ENCODE results near the gene MPDU1.

The MPDU1 gene

DNA sequence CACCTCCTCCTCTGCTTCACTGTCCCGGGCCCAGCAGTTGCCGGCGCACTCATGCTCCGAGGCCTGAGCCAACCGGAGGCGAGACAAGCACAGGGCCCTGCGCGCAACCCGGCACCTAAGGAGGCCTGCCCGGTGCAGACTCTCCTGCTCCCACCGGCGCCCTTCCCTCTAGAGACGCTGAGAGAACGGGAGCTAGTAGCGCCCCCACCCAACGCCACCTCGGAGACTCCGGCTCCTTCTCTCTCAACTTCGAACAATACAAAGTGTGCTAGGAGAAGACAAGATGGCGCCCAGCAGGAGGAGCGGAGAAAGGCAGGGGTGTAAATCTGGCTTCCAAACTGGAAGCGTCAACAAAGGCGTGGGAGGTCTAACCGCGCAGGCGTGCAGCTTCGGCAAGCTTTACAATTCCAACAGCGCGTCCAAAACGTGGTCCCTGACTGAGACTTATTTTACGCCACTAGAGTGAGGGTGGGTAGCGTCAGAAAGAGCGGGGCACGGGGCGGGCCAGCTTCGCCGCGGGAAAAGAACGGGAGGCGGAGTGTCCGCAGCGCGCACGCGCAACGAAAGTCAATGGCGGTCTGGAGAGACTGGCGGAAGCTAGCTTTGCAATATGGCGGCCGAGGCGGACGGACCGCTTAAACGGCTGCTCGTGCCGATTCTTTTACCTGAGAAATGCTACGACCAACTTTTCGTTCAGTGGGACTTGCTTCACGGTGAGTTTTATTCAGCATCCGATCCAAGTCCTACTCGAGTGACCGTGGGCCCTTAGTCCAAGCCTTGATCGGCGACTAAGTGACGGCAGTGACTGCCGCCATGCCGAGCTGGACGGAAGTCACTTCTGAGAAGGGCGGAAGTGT, at the start of gene MPDU1:
Gene MPDU1, plus strand, starts transcription at position 600 of the 857 bp plus-strand sequence. Its CDS starts 11 bp downstream, at position 611.
- DNase-seq: peak; percentile 97

DNA sequence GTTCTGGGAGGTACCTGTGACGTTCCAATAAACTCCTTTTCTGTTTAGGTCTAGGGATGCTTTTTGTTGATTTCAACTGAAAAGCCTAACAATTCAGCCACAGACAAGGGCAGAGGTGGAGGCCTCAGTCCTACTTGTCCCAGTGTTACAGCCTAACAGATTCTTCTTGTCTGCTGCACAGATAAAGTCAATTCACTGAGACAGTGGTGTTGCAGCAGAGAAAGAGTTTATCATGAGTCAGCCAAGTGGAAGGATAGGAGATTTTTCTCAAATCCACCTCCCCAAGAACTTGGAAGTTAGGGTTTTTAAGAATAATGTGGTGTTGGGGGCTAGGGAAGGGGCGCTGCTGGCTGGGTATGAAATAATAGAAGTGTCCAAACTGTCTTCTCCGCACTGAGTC, 45.6 kb upstream of the MPDU1 start:
- no peak for DNase-seq

DNA sequence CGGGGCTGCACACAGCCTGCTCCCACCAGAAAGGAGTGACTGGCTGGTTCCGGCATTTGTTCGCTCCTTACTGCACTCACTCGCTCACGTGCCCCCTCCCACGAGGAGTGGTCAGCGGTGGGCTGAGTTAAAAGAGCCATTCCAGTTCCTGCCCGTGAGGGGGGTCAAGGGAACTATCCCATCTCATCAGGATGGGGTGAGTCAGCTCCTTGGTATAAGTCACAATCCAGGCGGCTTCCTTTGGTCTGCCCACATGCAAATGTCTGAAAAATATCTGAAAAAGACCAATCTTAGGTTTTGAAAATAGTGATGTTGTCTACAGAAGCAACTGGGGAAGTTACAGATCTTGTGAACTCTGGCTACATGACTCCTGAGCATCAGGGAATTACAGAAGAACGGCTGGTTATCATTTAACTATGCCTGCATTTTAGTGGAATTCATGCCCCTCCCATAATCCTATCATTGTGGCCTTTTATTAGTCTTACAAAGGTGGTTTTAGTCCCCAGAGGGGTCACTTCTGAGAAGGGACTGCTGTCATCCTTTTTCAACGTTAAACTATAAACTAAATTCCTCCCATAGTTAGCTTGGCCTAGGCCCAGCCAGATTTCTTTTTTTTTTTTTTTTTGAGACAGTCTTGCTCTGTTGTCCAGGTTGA, 44.6 kb upstream of the MPDU1 start:
- DNase-seq: no peak

DNA sequence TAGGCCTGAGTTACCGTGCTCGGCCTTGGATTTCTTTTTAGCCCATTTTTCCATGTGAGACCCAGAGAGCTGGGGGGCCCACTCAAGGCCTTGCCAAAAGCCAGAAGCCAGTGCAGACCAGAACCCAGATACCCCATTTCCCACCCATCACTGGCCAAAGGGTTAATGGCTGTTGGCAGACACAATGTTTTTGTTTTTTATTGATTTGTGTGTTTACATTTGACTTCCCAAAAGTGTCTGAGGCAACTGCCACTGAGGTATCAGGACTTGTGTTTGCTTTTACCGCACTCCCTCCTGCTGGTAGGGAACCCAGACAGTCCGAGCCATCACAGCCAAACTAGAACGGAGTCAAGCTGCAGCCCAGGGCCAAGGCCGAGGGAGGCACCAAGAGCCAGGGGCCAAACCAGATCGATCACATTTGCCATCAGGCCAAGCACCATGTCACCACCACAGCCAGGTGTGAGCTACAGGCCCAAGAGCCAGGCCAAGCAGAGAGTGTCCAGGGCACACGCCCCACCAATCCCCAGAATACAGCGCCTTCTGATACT, 42.5 kb upstream of the MPDU1 start:
- no peak for DNase-seq

DNA sequence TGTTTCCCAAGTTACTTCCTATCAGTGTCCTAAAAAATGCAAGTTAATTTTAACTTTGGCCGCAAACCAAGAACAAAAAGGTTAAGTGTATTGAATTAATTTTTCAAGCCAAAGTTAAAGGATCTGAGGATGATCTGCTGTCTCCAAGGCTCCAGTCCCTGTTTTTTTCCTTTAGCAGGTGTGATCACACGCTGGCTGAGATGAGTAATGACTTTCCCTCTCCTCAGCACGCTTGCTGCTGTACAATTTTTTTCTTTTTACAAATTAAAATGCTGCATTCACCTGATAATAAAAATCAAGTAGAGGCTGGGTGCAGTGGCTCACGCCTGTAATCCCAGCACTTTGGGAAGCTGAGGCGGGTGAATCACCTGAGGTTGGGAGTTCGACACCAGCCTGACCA, 38.7 kb upstream of the MPDU1 start:
- DNase-seq: no peak

DNA sequence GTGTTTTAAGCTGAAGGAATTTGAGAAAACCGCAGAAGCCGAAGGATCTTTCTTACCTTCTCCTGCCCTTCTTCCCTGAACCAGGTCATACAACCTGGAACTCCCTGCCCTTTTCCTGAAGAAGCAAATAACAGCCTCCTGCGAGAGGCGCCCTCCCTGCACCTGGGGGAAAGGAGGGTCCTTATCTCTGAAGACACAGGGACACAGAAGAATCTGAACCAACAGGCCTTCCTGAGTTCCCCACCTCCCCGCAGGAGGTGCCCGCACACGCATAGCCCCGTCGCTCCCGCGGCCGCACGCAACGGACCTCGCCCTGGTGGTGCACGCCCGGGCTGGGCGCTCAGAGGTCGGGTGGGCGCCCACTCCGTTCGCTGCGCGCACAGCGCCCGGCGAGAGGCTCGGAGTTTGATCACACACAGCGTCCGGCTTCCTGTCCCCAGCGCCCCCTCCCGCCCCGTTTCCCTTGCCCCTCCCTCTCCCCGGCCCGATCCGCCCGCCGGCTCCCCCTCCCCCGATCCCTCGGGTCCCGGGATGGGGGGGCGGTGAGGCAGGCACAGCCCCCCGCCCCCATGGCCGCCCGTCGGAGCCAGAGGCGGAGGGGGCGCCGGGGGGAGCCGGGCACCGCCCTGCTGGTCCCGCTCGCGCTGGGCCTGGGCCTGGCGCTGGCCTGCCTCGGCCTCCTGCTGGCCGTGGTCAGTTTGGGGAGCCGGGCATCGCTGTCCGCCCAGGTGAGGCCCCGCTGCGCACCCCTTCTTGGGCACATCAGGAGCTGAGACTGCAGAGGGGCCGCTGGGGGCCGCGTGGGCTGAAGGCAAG, 34.9 kb upstream of the MPDU1 start, which contains the start of gene TNFSF12:
Gene TNFSF12, plus strand, starts transcription at position 474 of the 816 bp plus-strand sequence. Its CDS starts 96 bp downstream, at position 570.
- DNase-seq: peak; percentile 64

DNA sequence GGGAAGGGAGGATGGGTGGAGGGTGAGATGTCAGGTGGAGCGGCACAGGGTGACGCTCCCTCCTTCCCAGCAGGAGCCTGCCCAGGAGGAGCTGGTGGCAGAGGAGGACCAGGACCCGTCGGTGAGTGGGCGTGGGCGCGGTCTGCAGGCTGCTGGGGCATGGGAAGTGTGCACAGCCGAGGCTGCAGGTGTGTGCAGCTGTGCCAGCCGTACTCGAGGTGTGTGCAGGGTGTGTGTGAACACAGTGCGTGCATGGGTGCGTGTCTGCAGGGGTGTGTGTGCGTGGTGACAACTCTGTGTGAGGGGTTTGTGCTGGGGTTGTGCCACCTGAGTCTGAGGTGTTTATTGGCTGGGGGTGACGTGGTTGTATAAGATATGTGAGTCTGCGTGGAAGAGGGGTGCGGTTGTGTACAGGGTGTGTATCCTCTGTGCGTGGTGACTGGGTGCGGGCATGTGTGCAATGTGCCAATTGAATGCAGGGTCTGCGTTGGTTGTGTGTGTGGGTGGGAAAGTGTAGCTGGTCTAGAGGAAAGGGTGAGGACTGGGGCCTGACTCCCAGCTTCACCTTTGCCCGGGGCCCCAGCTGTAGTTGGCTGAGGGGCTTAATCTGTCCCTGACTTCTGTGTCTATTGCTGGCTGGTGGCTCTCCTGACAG, 34.1 kb upstream of the MPDU1 start:
- peak; percentile 53 for DNase-seq

DNA sequence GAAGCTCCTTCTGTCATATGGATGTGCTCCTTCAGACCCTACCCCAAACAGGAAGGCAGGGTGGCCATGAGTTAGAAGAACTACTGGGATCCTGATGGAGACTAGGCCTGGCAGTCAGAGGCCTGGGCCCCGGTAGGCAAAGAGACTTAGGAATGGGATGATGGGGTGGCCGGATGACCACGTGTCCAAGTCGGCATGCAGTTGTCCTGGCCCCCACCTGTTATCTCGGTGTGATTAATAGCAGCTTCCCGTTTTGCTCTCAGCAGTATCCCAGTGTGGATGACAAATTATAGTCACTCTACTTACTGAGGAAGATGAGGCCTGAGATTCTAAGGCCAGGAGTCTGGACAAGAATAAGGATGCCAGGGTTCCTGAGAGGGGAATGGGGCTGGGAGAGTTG, 33.3 kb upstream of the MPDU1 start:
- DNase-seq: no peak

DNA sequence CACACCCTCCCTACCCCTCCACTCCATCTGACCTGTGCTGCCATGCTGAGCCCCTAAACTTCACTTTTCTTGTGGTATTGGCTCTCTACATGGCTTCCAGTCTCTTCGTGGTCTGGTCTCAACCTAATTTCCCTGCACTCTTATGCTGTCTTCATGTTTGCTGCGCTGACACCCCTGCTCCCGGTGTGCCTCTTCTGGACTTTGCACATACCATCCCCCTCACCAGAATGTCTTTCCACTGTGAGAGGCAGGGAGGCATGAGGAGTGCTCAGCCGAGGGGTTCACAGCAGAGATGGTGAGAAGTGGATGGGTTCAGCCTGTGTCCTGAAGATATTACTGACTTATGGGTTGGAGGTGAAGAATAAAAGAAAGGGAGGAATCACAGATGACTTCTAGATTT, 32.3 kb upstream of the MPDU1 start:
- no peak for DNase-seq

DNA sequence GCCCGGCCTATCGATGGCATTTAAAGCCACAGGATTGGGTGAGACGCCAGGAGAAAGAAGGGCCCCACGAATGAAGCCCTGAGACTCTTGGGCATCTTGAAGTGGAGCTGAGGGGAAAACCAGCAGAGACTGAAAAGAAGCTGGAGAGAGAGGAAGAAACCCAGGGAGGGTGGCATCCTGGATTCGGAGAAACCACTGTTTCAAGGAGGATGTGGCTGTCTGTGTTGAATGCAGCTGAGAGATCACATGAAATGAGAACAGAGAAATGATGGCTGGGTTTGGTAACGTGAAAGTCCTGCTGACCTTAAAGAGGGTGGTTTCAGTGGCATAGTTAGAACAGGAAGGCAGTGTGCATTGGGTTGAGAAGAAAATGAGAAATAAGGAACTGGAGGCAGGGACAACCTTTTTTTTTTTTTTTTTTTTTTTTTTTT, 31.0 kb upstream of the MPDU1 start:
- peak; percentile 65 for DNase-seq

DNA sequence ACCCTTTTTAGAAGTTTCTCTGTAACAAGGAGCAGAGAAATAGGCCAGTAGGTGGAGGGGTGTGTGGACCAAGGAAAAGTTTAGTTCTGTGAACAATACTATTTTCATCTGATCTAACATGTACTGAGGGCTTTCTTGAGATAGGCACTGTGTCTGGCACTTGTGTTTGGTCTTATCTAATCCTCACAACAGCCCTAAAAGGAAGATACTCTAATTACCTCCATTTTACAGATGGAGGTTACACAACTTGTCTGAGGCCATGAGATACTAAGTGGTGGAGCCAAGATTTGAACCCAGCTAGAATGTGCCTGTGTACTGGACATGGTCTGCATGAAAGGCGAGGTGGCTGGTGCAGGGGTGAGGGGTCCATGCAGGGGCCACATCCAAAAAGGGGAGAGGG, 30.3 kb upstream of the MPDU1 start:
- no peak for DNase-seq

DNA sequence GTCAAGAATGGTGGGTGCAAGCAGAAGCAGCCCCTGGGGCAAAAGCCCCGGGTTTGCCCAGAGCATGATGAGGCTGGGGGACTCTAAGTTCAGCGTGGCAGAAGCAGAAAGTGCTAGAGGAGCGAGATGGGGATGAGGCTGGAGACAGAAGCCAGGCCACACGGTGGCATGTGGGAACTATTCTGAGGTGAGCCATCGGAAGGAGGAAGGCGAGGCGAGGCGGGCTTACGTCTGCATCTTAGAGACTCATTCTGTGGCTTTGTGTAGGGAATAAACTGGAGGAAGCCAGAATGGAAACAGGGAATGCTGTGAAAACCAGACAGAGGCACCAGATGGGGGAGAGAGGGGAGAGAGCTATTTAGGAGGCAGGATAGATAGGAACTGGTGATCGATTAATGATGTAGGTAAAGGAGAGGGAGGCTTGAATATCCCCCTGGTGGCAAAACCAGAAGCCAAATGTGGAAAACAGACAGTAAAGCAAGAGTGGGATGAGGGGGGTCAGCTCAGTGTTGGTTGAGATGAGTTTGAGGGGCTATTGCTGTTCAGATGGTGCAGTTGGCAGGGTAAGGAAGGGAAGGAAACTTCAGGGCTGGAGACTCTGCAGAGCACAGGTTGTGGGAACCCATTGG, 28.2 kb upstream of the MPDU1 start:
- no peak for DNase-seq

DNA sequence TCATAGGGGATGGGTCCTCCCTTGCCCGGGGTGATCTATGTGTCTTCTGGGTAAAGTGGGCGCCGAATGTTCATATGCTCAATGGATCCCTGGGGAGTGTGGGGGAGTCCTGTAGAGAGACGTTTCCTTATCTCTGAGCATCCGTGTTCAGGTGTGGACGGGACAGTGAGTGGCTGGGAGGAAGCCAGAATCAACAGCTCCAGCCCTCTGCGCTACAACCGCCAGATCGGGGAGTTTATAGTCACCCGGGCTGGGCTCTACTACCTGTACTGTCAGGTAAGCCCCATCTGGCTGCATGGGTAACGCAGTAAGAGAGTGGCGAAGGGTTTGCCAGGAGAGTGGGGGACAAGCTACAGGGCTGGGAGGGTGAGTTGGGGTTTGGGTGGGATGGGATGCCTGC, 27.0 kb upstream of the MPDU1 start:
- no peak for DNase-seq

DNA sequence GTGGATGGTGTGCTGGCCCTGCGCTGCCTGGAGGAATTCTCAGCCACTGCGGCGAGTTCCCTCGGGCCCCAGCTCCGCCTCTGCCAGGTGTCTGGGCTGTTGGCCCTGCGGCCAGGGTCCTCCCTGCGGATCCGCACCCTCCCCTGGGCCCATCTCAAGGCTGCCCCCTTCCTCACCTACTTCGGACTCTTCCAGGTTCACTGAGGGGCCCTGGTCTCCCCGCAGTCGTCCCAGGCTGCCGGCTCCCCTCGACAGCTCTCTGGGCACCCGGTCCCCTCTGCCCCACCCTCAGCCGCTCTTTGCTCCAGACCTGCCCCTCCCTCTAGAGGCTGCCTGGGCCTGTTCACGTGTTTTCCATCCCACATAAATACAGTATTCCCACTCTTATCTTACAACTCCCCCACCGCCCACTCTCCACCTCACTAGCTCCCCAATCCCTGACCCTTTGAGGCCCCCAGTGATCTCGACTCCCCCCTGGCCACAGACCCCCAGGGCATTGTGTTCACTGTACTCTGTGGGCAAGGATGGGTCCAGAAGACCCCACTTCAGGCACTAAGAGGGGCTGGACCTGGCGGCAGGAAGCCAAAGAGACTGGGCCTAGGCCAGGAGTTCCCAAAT, 26.4 kb upstream of the MPDU1 start:
- DNase-seq: no peak

DNA sequence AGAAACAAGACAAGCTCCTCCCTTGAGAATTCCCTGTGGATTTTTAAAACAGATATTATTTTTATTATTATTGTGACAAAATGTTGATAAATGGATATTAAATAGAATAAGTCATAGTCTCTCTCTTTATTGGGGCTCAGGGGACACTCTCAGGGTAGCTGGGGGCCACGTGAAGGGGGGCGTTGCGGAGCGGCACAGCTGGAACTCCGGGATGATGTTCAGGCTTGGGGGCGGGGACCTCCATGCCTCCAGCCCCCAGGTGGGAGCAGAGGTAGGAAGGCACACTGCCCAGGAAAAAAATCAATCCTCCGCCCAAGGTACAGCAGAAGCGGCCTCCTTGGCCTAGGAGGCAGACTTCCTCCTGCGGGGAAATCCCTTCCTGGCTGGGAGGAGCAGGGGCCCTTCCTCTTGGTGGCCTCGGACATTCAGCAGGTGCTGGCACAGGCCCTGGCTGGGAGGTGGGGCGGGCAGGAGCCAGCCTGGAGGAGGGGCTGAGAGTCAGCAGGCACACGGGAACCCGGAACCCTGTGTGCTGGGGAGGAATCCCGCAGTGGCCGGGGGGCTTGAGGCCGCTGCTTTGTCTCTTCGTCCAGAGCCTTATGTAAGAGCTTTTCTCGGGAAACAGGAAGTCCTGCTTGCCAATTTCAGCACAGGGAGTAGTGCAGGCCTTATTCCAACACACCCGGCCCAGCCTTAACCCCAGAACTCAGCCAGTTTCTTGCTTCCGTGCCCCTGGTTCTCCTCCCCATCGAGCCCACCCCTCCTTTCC, 25.7 kb upstream of the MPDU1 start:
- peak; percentile 31 for DNase-seq

DNA sequence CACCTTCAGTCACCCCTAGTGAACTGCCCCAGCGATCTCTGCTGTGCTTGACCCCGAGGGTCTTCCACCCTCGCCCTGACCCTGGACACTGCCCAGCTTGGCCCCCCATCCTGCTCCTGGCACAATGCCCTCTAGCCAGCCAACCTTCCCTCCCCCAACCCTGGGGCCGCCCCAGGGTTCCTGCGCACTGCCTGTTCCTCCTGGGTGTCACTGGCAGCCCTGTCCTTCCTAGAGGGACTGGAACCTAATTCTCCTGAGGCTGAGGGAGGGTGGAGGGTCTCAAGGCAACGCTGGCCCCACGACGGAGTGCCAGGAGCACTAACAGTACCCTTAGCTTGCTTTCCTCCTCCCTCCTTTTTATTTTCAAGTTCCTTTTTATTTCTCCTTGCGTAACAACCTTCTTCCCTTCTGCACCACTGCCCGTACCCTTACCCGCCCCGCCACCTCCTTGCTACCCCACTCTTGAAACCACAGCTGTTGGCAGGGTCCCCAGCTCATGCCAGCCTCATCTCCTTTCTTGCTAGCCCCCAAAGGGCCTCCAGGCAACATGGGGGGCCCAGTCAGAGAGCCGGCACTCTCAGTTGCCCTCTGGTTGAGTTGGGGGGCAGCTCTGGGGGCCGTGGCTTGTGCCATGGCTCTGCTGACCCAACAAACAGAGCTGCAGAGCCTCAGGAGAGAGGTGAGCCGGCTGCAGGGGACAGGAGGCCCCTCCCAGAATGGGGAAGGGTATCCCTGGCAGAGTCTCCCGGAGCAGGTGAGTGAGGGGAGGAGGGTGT, 24.9 kb upstream of the MPDU1 start, which contains the start of gene TNFSF13:
Gene TNFSF13, plus strand, starts transcription at position 207 of the 776 bp plus-strand sequence. Its CDS starts 290 bp downstream, at position 497.
- no peak for DNase-seq

DNA sequence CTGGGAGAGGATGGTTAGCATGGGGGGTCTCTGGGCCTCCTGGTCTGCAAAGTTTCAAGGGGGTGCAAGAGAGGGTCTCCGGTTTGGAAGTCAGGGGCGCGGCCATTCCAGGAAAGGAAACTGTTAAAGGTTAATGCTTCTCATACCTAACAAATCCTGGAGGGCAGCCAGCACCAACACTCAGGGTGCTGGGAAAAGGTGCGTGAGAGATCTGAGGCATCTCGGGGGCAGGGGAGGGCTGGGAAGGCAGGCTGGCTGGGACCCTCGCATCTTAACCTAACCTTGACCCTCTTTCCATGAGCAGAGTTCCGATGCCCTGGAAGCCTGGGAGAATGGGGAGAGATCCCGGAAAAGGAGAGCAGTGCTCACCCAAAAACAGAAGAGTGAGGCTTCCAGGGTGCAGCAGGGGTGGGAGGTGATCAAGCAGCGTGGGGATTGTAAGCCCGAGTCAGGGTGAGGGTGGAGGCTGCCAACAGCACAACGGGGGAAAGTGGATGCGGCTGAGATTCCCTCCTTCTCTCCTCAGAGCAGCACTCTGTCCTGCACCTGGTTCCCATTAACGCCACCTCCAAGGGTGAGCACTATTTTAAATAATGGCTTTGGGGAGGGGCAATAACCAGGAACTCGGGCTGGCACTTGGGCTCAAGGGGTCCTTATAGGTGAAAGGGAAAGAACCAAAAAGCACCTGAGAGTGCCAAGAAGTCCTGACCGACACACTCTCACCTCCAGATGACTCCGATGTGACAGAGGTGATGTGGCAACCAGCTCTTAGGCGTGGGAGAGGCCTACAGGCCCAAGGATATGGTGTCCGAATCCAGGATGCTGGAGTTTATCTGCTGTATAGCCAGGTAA, 24.1 kb upstream of the MPDU1 start:
- no peak for DNase-seq

DNA sequence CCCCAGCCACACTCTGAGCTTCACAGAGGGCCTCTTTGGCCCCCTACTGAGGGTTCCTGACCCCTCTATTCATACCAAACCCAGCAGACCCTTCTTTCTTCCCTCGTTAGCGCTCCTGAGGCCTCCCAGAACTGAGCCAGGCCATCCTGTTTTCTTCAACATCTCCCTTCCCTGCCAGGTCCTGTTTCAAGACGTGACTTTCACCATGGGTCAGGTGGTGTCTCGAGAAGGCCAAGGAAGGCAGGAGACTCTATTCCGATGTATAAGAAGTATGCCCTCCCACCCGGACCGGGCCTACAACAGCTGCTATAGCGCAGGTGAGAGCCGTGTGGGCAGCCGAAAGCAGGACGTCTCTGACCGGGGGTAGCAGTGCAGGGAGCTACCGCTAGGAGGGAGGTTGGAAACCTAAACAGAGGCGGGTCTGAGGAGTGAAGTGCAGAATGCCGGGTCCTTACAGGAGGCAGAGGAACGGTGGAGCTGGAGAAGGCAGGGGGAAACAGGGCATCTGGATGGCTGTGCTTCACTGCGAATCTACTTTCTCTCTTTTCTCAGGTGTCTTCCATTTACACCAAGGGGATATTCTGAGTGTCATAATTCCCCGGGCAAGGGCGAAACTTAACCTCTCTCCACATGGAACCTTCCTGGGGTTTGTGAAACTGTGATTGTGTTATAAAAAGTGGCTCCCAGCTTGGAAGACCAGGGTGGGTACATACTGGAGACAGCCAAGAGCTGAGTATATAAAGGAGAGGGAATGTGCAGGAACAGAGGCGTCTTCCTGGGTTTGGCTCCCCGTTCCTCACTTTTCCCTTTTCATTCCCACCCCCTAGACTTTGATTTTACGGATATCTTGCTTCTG, 23.3 kb upstream of the MPDU1 start:
- DNase-seq: peak; percentile 67

Measured in CD4-positive, alpha-beta T cell treated with Interleukin-17A for 1 hour (primary cell).